HCT116 (cell line): ENCODE data around the gene CEP170B. TPM values are rescaled to one million over a fixed set of nuclear protein-coding genes. Genes with fewer than 3 reads are reported as not detected.
"Not testable (repeated sequence)": the region's sequence is repeated elsewhere in the genome, so short reads cannot be mapped to it uniquely, and the experiment has no call there.

Experiments used
- ATAC-seq: fragments of 200-7000 bp; cut with Tn5 transposase; 2 replicates; pipeline ENCODE4 v1.9.1; 2020; ENCODE audit warnings: mild to moderate bottlenecking, moderate library complexity
- BruUV-seq: library from RNA; stranded (reverse); fragments of 400-500 nt; replicated peaks from 2 replicates; lab custom pipeline; 2021; lab: Mats Ljungman, UMichigan
- CTCF ChIA-PET: fragments of 300-600 bp; sonication (Branson Sonifier 250); formaldehyde crosslinking; loops from one replicate; lab custom pipeline; 2021; ENCODE audit warnings: antibody characterized with exemption; lab: Charles Lee
- POLR2A ChIA-PET: fragments of 300-600, 350-600 bp; sonication (Branson Sonifier 250); formaldehyde crosslinking; loops from one replicate; lab custom pipeline; 2021; ENCODE audit warnings: antibody characterized with exemption; lab: Charles Lee
- RAD21 ChIA-PET, 2 experiments: fragments of 300-600 bp; sonication (Branson Sonifier 250); formaldehyde crosslinking; loops; one replicate each; lab custom pipeline; 2023; ENCODE audit warnings: low total read pairs in 2 of 2; ENCODE audit not compliant: uncharacterized antibody in 2 of 2, unreplicated experiment in 2 of 2, low non-redundant PET in 1 of 2; lab: Charles Lee
- DNase-seq: peaks from one replicate; pipeline ENCODE4 v3.0.0-alpha.2; 2010; ENCODE audit warnings: low read depth, low spot score
- H2AFZ ChIP-seq: fragments of 200-600 bp; shearing (Covaris generic), sonication (generic); 2 replicates; pipeline ENCODE4 v1.6.1; 2017; ENCODE audit warnings: low read depth, mixed run types, mixed read lengths, antibody characterized with exemption, low read length; ENCODE audit not compliant: poor library complexity, severe bottlenecking
- H3K27ac ChIP-seq: 2 replicates; pipeline ENCODE4 v1.5.1; 2012; ENCODE audit warnings: low read depth, low read length
- H3K27me3 ChIP-seq: fragments of 200-600 bp; sonication (generic); 2 replicates; pipeline ENCODE4 v1.6.1; 2016; ENCODE audit warnings: mixed run types, low read length, mixed read lengths; ENCODE audit not compliant: insufficient read depth
- H3K36me3 ChIP-seq, 2 experiments: fragments of 200-500 bp in 1 of 2; fragments of 200-600 bp in 1 of 2; sonication (Bioruptor generic) in 1 of 2; sonication (generic) in 1 of 2; 2 replicates each; pipeline versions ENCODE4 v1.5.1 to v1.6.1; 2014 to 2016; ENCODE audit warnings: low read length in 2 of 2, inconsistent platforms in 1 of 2, mixed read lengths in 1 of 2, mixed run types in 1 of 2; ENCODE audit not compliant: insufficient read depth in 2 of 2, control insufficient read depth in 1 of 2
- H3K4me1 ChIP-seq, 2 experiments: fragments of 200-600 bp in 1 of 2; sonication (generic) in 1 of 2; 2 replicates each; pipeline versions ENCODE4 v1.5.1 to v1.6.1; 2012 to 2017; ENCODE audit warnings: low read length in 2 of 2, inconsistent platforms in 1 of 2, mild to moderate bottlenecking in 1 of 2, mixed read lengths in 1 of 2, mixed run types in 1 of 2, moderate library complexity in 1 of 2; ENCODE audit not compliant: insufficient read depth in 2 of 2, control insufficient read depth in 1 of 2
- H3K4me2 ChIP-seq: fragments of 200-600 bp; sonication (generic); 2 replicates; pipeline ENCODE4 v1.6.1; 2017; ENCODE audit warnings: mixed run types, low read length, mixed read lengths
- H3K4me3 ChIP-seq, 2 experiments: fragments of 200-600 bp in 1 of 2; sonication (generic) in 1 of 2; replicated peaks in 1 of 2; 2 replicates each; pipeline ENCODE4 v1.5.1; 2011 to 2016; ENCODE audit warnings: low read length in 2 of 2, control low read depth in 1 of 2, low read depth in 1 of 2, mild to moderate bottlenecking in 1 of 2, mixed read lengths in 1 of 2, mixed run types in 1 of 2
- H3K79me2 ChIP-seq: fragments of 200-600 bp; sonication (generic); 2 replicates; pipeline ENCODE4 v1.6.1; 2017; ENCODE audit warnings: mild to moderate bottlenecking, mixed run types, low read length, moderate library complexity, mixed read lengths; ENCODE audit not compliant: insufficient read depth
- H3K9ac ChIP-seq: fragments of 200-600 bp; sonication (generic); 2 replicates; pipeline ENCODE4 v1.6.1; 2016; ENCODE audit warnings: low read length, mixed read lengths
- H3K9me2 ChIP-seq: fragments of 200-600 bp; sonication (generic), shearing (Covaris generic); 2 replicates; pipeline ENCODE4 v1.6.1; 2017; ENCODE audit warnings: mixed run types, mild to moderate bottlenecking, moderate library complexity; ENCODE audit not compliant: insufficient read depth
- H3K9me3 ChIP-seq, 2 experiments: fragments of 200-500 bp in 1 of 2; fragments of 200-600 bp in 1 of 2; sonication (Bioruptor generic) in 1 of 2; sonication (generic) in 1 of 2; 2 replicates each; pipeline ENCODE4 v1.6.1; 2014 to 2017; ENCODE audit warnings: low read length in 2 of 2, mixed read lengths in 2 of 2, inconsistent platforms in 1 of 2, low read depth in 1 of 2, mild to moderate bottlenecking in 1 of 2, mixed run types in 1 of 2, moderate library complexity in 1 of 2; ENCODE audit not compliant: control insufficient read depth in 1 of 2, insufficient read depth in 1 of 2
- H4K20me1 ChIP-seq: fragments of 200-600 bp; sonication (generic), shearing (Covaris generic); 2 replicates; pipeline ENCODE4 v1.6.1; 2017; ENCODE audit warnings: mixed run types, mild to moderate bottlenecking, moderate library complexity; ENCODE audit not compliant: insufficient read depth
- CTCF ChIP-seq, 3 experiments: fragments of 200-600 bp in 1 of 3; sonication (generic) in 1 of 3; IDR thresholded peaks in 2 of 3; conservative IDR thresholded peaks in 1 of 3; 2 replicates each; pipeline ENCODE4 v1.5.1; 2012 to 2017; ENCODE audit warnings: low read depth in 2 of 3, low read length in 2 of 3, antibody characterized with exemption in 1 of 3, borderline replicate concordance in 1 of 3, control low read depth in 1 of 3, mild to moderate bottlenecking in 1 of 3, mixed read lengths in 1 of 3, mixed run types in 1 of 3, moderate library complexity in 1 of 3; ENCODE audit not compliant: insufficient read depth in 1 of 3
- intact Hi-C: fragments of 100-400 bp; cut with micrococcal nuclease; formaldehyde crosslinking; loops from 2 replicates; pipeline ENCODE4 v1.10.0; 2022
- total RNA-seq: library from RNA; stranded (reverse); gene quantifications from one replicate; pipeline ENCODE4 v1.2.1, GENCODE V29; 2021; ENCODE audit not compliant: unreplicated experiment

The CEP170B gene
- total RNA-seq, 1 experiment from 2014 or later, result 45.9 TPM

GRCh38 chr14:104942586-104942985 lies 77.5 kb downstream of the CEP170B start (continued):
- no peak for TF ChIP-seq CTCF (IDR thresholded peaks at IDR 0.05 in 2 of 3, conservative IDR thresholded peaks at IDR 0.05 in 1 of 3; ENCODE audit: borderline replicate concordance in 1 of 3, insufficient read depth in 1 of 3, low read depth in 2 of 3, low read length in 2 of 3)

- H3K4me2 ChIP-seq, result not testable (repeated sequence)
Measured at GRCh38 chr14:104943216-104944015, 78.3 kb downstream of the CEP170B start.

GRCh38 chr14:104944016-104944308 lies 78.9 kb downstream of the CEP170B start:
- BruUV-seq, H4K20me1 ChIP-seq, CTCF ChIA-PET, H3K4me3 ChIP-seq, H3K4me1 ChIP-seq, H3K4me2 ChIP-seq, H3K9me3 ChIP-seq, H3K9me2 ChIP-seq, H3K36me3 ChIP-seq, POLR2A ChIA-PET, H2AFZ ChIP-seq, DNase-seq, intact Hi-C loops, H3K9ac ChIP-seq, H3K27me3 ChIP-seq, H3K79me2 ChIP-seq, H3K27ac ChIP-seq, ATAC-seq, RAD21 ChIA-PET: not testable (repeated sequence)

More at GRCh38 chr14:104943216-104944015, 78.3 kb downstream of the CEP170B start:
- ATAC-seq, H3K36me3 ChIP-seq, RAD21 ChIA-PET, H3K9me2 ChIP-seq, H3K27ac ChIP-seq, BruUV-seq, intact Hi-C loops, H4K20me1 ChIP-seq, DNase-seq, H3K79me2 ChIP-seq, H3K9me3 ChIP-seq, CTCF ChIA-PET, H2AFZ ChIP-seq, POLR2A ChIA-PET, H3K27me3 ChIP-seq, H3K9ac ChIP-seq, H3K4me1 ChIP-seq, H3K4me3 ChIP-seq: not testable (repeated sequence)

- POLR2A ChIA-PET, intact Hi-C loops, H3K27me3 ChIP-seq: not testable (repeated sequence)
Measured at GRCh38 chr14:104944436-104945205, 79.6 kb downstream of the CEP170B start.

More at GRCh38 chr14:104944436-104945205, 79.6 kb downstream of the CEP170B start:
- RAD21 ChIA-PET, H3K9me3 ChIP-seq, H3K9me2 ChIP-seq, H2AFZ ChIP-seq, H3K4me3 ChIP-seq, H3K27ac ChIP-seq, BruUV-seq, H3K36me3 ChIP-seq, H3K79me2 ChIP-seq, ATAC-seq, H3K4me2 ChIP-seq, H3K4me1 ChIP-seq, CTCF ChIA-PET, DNase-seq, H3K9ac ChIP-seq, H4K20me1 ChIP-seq: not testable (repeated sequence)
